Liver (tissue), 9 donors: Measurements from ENCODE around the gene PHF2. TPM values are rescaled to one million over a fixed set of nuclear protein-coding genes. Genes with fewer than 3 reads are reported as not detected.

Experiments used
- DNase-seq: peaks from one replicate; pipeline ENCODE4 v3.0.0-alpha.2; 2017; ENCODE audit warnings: low spot score
- H3K27ac ChIP-seq, 2 donors: one replicate each; pipeline ENCODE4 v1.7.0; 2013; ENCODE audit warnings: inconsistent platforms in 2 of 2, low read length in 2 of 2, control low read depth in 1 of 2, low read depth in 1 of 2, mild to moderate bottlenecking in 1 of 2
- H3K27me3 ChIP-seq, 4 donors: one replicate each; pipeline versions ENCODE4 v1.6.1 to v1.7.0; 2013; ENCODE audit warnings: low read length in 3 of 4, inconsistent platforms in 1 of 4, mild to moderate bottlenecking in 1 of 4, moderate library complexity in 1 of 4; ENCODE audit not compliant: control insufficient read depth in 4 of 4, insufficient read depth in 4 of 4
- H3K36me3 ChIP-seq, 4 donors: one replicate each; pipeline versions ENCODE4 v1.6.1 to v1.7.0; 2013; ENCODE audit warnings: low read length in 3 of 4, mild to moderate bottlenecking in 3 of 4, low read depth in 1 of 4, moderate library complexity in 1 of 4; ENCODE audit not compliant: control insufficient read depth in 4 of 4, insufficient read depth in 3 of 4
- H3K4me1 ChIP-seq, 4 donors: one replicate each; pipeline versions ENCODE4 v1.6.1 to v1.7.0; 2013; ENCODE audit warnings: low read length in 3 of 4, mild to moderate bottlenecking in 3 of 4, moderate library complexity in 1 of 4; ENCODE audit not compliant: control insufficient read depth in 4 of 4, insufficient read depth in 4 of 4
- H3K4me3 ChIP-seq, 3 donors: one replicate each; pipeline versions ENCODE4 v1.6.1 to v1.7.0; 2013; ENCODE audit warnings: low read length in 3 of 3, control low read depth in 1 of 3, low read depth in 1 of 3, mild to moderate bottlenecking in 1 of 3
- H3K9ac ChIP-seq, 2 donors: one replicate each; pipeline ENCODE4 v1.7.0; 2013; ENCODE audit warnings: low read length in 2 of 2, mild to moderate bottlenecking in 2 of 2, moderate library complexity in 2 of 2, control low read depth in 1 of 2, low read depth in 1 of 2
- H3K9me3 ChIP-seq, 4 donors: one replicate each; pipeline versions ENCODE4 v1.6.1 to v1.7.0; 2013; ENCODE audit warnings: low read length in 3 of 4; ENCODE audit not compliant: control insufficient read depth in 4 of 4
- ATF3 ChIP-seq: IDR thresholded peaks from 2 replicates; pipeline ENCODE4 v1.6.1; 2016; ENCODE audit warnings: antibody characterized with exemption
- CTCF ChIP-seq: fragments of 150-350 bp; IDR thresholded peaks from 2 replicates; pipeline ENCODE4 v1.5.1; 2017; ENCODE audit warnings: improper control_type of control experiment, low read depth, low read length; ENCODE audit not compliant: missing input control
- EGR1 ChIP-seq, 2 donors: IDR thresholded peaks; 2 replicates each; pipeline ENCODE4 v1.6.1; 2016 to 2018; ENCODE audit warnings: antibody characterized with exemption in 2 of 2, low read depth in 2 of 2
- FOXA1 ChIP-seq: IDR thresholded peaks from 2 replicates; pipeline ENCODE4 v1.6.1; 2016; ENCODE audit warnings: antibody characterized with exemption
- FOXA2 ChIP-seq: IDR thresholded peaks from 2 replicates; pipeline ENCODE4 v1.6.1; 2016; ENCODE audit warnings: antibody characterized with exemption
- GABPA ChIP-seq, 2 donors: IDR thresholded peaks in 1 of 2; conservative IDR thresholded peaks in 1 of 2; 2 replicates each; pipeline ENCODE4 v1.6.1; 2016; ENCODE audit warnings: antibody characterized with exemption in 2 of 2, mild to moderate bottlenecking in 1 of 2, moderate library complexity in 1 of 2
- HNF4A ChIP-seq, 2 donors: conservative IDR thresholded peaks; 2 replicates each; pipeline ENCODE4 v1.6.1; 2016; ENCODE audit warnings: antibody characterized with exemption in 2 of 2, mild to moderate bottlenecking in 2 of 2
- HNF4G ChIP-seq: IDR thresholded peaks from 2 replicates; pipeline ENCODE4 v1.6.1; 2016; ENCODE audit warnings: antibody characterized with exemption
- JUND ChIP-seq, 2 donors: IDR thresholded peaks; 2 replicates each; pipeline ENCODE4 v1.6.1; 2016; ENCODE audit warnings: antibody characterized with exemption in 2 of 2
- MAX ChIP-seq: IDR thresholded peaks from 2 replicates; pipeline ENCODE4 v1.6.1; 2016; ENCODE audit warnings: antibody characterized with exemption
- NR2F2 ChIP-seq: IDR thresholded peaks from 2 replicates; pipeline ENCODE4 v1.6.1; 2016; ENCODE audit warnings: antibody characterized with exemption
- RAD21 ChIP-seq, 2 donors: IDR thresholded peaks; 2 replicates each; pipeline ENCODE4 v1.6.1; 2016; ENCODE audit warnings: antibody characterized with exemption in 2 of 2, mild to moderate bottlenecking in 2 of 2
- REST ChIP-seq: IDR thresholded peaks from 2 replicates; pipeline ENCODE4 v1.6.1; 2016; ENCODE audit warnings: antibody characterized with exemption, mild to moderate bottlenecking
- RXRA ChIP-seq, 2 donors: IDR thresholded peaks; 2 replicates each; pipeline ENCODE4 v1.6.1; 2017 to 2018; ENCODE audit warnings: antibody characterized with exemption in 2 of 2, mild to moderate bottlenecking in 1 of 2
- SP1 ChIP-seq: IDR thresholded peaks from 2 replicates; pipeline ENCODE4 v1.6.1; 2018; ENCODE audit warnings: antibody characterized with exemption, mild to moderate bottlenecking
- TAF1 ChIP-seq: conservative IDR thresholded peaks from 2 replicates; pipeline ENCODE4 v1.6.1; 2016; ENCODE audit warnings: antibody characterized with exemption, mild to moderate bottlenecking
- YY1 ChIP-seq: IDR thresholded peaks from 2 replicates; pipeline ENCODE4 v1.6.1; 2016; ENCODE audit warnings: antibody characterized with exemption, mild to moderate bottlenecking
- ZBTB33 ChIP-seq: IDR thresholded peaks from 2 replicates; pipeline ENCODE4 v1.6.1; 2016; ENCODE audit warnings: antibody characterized with exemption
- WGBS: extraction: QIAGEN DNeasy Blood & Tissue Kit; methylation state at CpG from one replicate; pipeline ENCODE4 v1.1.7; 2013; 5-methylcytosine and 5-hydroxymethylcytosine counted together
- polyA plus RNA-seq, 2 donors: library from polyadenylated mRNA; stranded (reverse) in 1 of 2; unstranded in 1 of 2; fragments of 200-250 nt in 1 of 2; fragments of >200 nt in 1 of 2; fragmentation: Nextera tagmentation in 1 of 2; extraction: Ambion mirVana in 1 of 2; gene quantifications; one replicate each; pipeline versions ENCODE4 v1.2.1 to v1.2.3, GENCODE V29; 2013 to 2015
- total RNA-seq, 2 donors: library from RNA; depleted of rRNA; stranded (reverse); fragments of >200 nt; gene quantifications; one replicate each; pipeline ENCODE4 v1.2.3, GENCODE V29; 2014
- donor health status: healthy.
- donor health status: healthy.
- donor health status: healthy.
- donor health status: healthy.
- donor health status: healthy.

The PHF2 gene
- total and polyA plus RNA-seq, 4 donors = 2.3 to 8.6 (median 6.7) TPM

- TF ChIP-seq ATF3 (no peak), EGR1 (IDR thresholded peaks at IDR 0.05; ENCODE audit: low read depth in 2 of 2) (no peak)
Measured at GRCh38 chr9:93613791-93614190, 37.4 kb downstream of the PHF2 start (continued).

GRCh38 chr9:93614830-93615468, 38.6 kb downstream of the PHF2 start:
- no peaks in the 10 kb centered on the region for H3K27me3 ChIP-seq
- TF ChIP-seq FOXA2 = no peak
- no peak for TF ChIP-seq FOXA1
- TF ChIP-seq RAD21 (IDR thresholded peaks at IDR 0.05) = no peak
- TF ChIP-seq SP1 = no peak
- TF ChIP-seq RXRA (IDR thresholded peaks at IDR 0.05) = no peak
- TF ChIP-seq MAX = no peak
- TF ChIP-seq TAF1 = no peak
- no peak for TF ChIP-seq ZBTB33
- no peak for TF ChIP-seq JUND (IDR thresholded peaks at IDR 0.05)
- TF ChIP-seq YY1 = no peak
- no peak for TF ChIP-seq NR2F2
- no peak for TF ChIP-seq GABPA (IDR thresholded peaks at IDR 0.05 in 1 of 2, conservative IDR thresholded peaks at IDR 0.05 in 1 of 2)
- no peak overlapping the region for H3K4me3 ChIP-seq
- H3K27ac ChIP-seq = no peak overlapping the region
- H3K9ac ChIP-seq = no peak overlapping the region
- H3K4me1 ChIP-seq = peaks cover 0 to 2% (median under 1%) of the 10 kb centered on the region in 4 donors
- no peaks in the 10 kb centered on the region for H3K9me3 ChIP-seq
- no peak for DNase-seq
- 89% methylated on average over 5 of the region's 5 CpGs for WGBS
- H3K36me3 ChIP-seq = no peaks in the 10 kb centered on the region

- no peak for DNase-seq
- no peak overlapping the region for H3K27ac ChIP-seq
- H3K9ac ChIP-seq = no peak overlapping the region
- 91% methylated on average over 2 of the region's 2 CpGs for WGBS
- H3K27me3 ChIP-seq = no peaks in the 10 kb centered on the region
- H3K36me3 ChIP-seq = no peaks in the 10 kb centered on the region
- no peak overlapping the region for H3K4me3 ChIP-seq
- TF ChIP-seq ATF3 = no peak
- no peaks in the 10 kb centered on the region for H3K9me3 ChIP-seq
- H3K4me1 ChIP-seq = peaks cover 0 to 11% (median 5%) of the 10 kb centered on the region in 4 donors
Measured at GRCh38 chr9:93616044-93616443, 39.7 kb downstream of the PHF2 start.

- DNase-seq = no peak
- H3K9ac ChIP-seq = no peak overlapping the region
- H3K27me3 ChIP-seq = no peaks in the 10 kb centered on the region
- WGBS = 84% methylated on average over 6 of the region's 6 CpGs
- no peaks in the 10 kb centered on the region for H3K36me3 ChIP-seq
- no peak overlapping the region for H3K27ac ChIP-seq
- no peaks in the 10 kb centered on the region for H3K9me3 ChIP-seq
- H3K4me3 ChIP-seq = no peak overlapping the region
- peaks cover 0 to 16% (median 6%) of the 10 kb centered on the region in 4 donors for H3K4me1 ChIP-seq
- no peak for TF ChIP-seq HNF4A (conservative IDR thresholded peaks at IDR 0.05)
- no peak for TF ChIP-seq FOXA1
- no peak for TF ChIP-seq RAD21 (IDR thresholded peaks at IDR 0.05)
- no peak for TF ChIP-seq YY1
- TF ChIP-seq HNF4G = no peak
- TF ChIP-seq REST = no peak
- TF ChIP-seq EGR1 (IDR thresholded peaks at IDR 0.05; ENCODE audit: low read depth in 2 of 2) = no peak
- TF ChIP-seq JUND (IDR thresholded peaks at IDR 0.05) = no peak
- no peak for TF ChIP-seq NR2F2
- no peak for TF ChIP-seq ATF3
- no peak for TF ChIP-seq CTCF
Measured at GRCh38 chr9:93617273-93617672, 40.9 kb downstream of the PHF2 start.
